ENCODE data around the gene FTL.

FTL gene

GRCh38 chr19:48993175-48994034, 28.3 kb downstream of the FTL start, which contains the start of the genes GYS1 and RUVBL2:
Gene GYS1, minus strand, starts transcription at chr19:48993309. Its CDS starts 197 bp downstream, at chr19:48993112.
Gene RUVBL2, plus strand, starts transcription at chr19:48993887. Its CDS starts 25 bp downstream, at chr19:48993912.
- DNase-seq, result peak; percentile 99

- no peak for DNase-seq
These were observed 28.9 kb downstream of the FTL start for GRCh38 chr19:48994035-48994386.

- DNase-seq, result no peak
These were observed 32.9 kb downstream of the FTL start for GRCh38 chr19:48997972-48998371.

- DNase-seq, result no peak
These were observed 34.6 kb downstream of the FTL start for GRCh38 chr19:48999481-49000325.

- no peak for DNase-seq
These were observed 39.0 kb downstream of the FTL start for GRCh38 chr19:49004133-49004532.

GRCh38 chr19:49004964-49005614, 40.0 kb downstream of the FTL start:
- no peak for DNase-seq

GRCh38 chr19:49006905-49007304, 41.8 kb downstream of the FTL start:
- DNase-seq, result no peak

- no peak for DNase-seq
These were observed 44.7 kb downstream of the FTL start for GRCh38 chr19:49009828-49010227.

- DNase-seq, result no peak
These were observed 45.3 kb downstream of the FTL start for GRCh38 chr19:49010453-49010852.

GRCh38 chr19:49011194-49011593, 46.1 kb downstream of the FTL start:
- DNase-seq, result no peak

GRCh38 chr19:49014123-49014869, 49.2 kb downstream of the FTL start:
- no peak for DNase-seq

GRCh38 chr19:49014870-49015255, 49.8 kb downstream of the FTL start:
- DNase-seq, result no peak

GRCh38 chr19:49016067-49016839, 51.1 kb downstream of the FTL start:
- DNase-seq, result no peak

Data from NCI-H1436 treated with DMSO at 0.1 percent for 48 hours (cell line).